ENCODE measurements around the gene EFHC2.

The EFHC2 gene

GRCh38 chrX:44152852-44153251 is 190.6 kb downstream of the EFHC2 start:
- peak; percentile 19 for DNase-seq (ENCODE audit: low spot score)

- DNase-seq (ENCODE audit: low spot score): no peak
These were observed 196.3 kb downstream of the EFHC2 start for GRCh38 chrX:44147130-44147529.

- no peak for DNase-seq (ENCODE audit: low spot score)
These were observed 199.1 kb downstream of the EFHC2 start for GRCh38 chrX:44144177-44144945.

- DNase-seq (ENCODE audit: low spot score): no peak
These were observed 200.3 kb downstream of the EFHC2 start for GRCh38 chrX:44143061-44143602.

- no peak for DNase-seq (ENCODE audit: low spot score)
These were observed 213.3 kb downstream of the EFHC2 start for GRCh38 chrX:44130189-44130588.

GRCh38 chrX:44113337-44113736 is 230.1 kb downstream of the EFHC2 start:
- no peak for DNase-seq (ENCODE audit: low spot score)

GRCh38 chrX:44106864-44107263 is 236.6 kb downstream of the EFHC2 start:
- DNase-seq (ENCODE audit: low spot score): no peak

- DNase-seq (ENCODE audit: low spot score): no peak
These were observed 238.1 kb downstream of the EFHC2 start for GRCh38 chrX:44105228-44105913.

- DNase-seq (ENCODE audit: low spot score): no peak
These were observed 238.8 kb downstream of the EFHC2 start for GRCh38 chrX:44104699-44105098.

- DNase-seq (ENCODE audit: low spot score): no peak
These were observed 242.2 kb downstream of the EFHC2 start for GRCh38 chrX:44101281-44101680.

GRCh38 chrX:44099366-44099765 is 244.1 kb downstream of the EFHC2 start:
- DNase-seq (ENCODE audit: low spot score): no peak
